ENCODE measurements around the gene MRPL4. TPM values are rescaled to one million over a fixed set of nuclear protein-coding genes. Genes with fewer than 3 reads are reported as not detected.

MRPL4 gene
- total RNA-seq, 1 donor from 2014 or later, result 135 TPM

GRCh38 chr19:10222201-10222890, 29.7 kb upstream of the MRPL4 start:
- intact Hi-C loops (cut with micrococcal nuclease), result no loop called here
- Mint-ChIP-seq H3K27ac (no peak overlapping the region), H3K4me1 (ENCODE audit: low read depth) (peaks cover 2% of the 10 kb centered on the region), H3K9me3 (no peaks in the 10 kb centered on the region), H3K4me3 (ENCODE audit: low read depth) (no peak overlapping the region), H3K27me3 (ENCODE audit: low read depth) (no peaks in the 10 kb centered on the region), H3K36me3 (ENCODE audit: low read depth) (peaks cover 7% of the 10 kb centered on the region)
- DNase-seq (ENCODE audit: low spot score), result no peak

- Mint-ChIP-seq H3K4me1 (ENCODE audit: low read depth) (peaks cover 2% of the 10 kb centered on the region), H3K27ac (no peak overlapping the region), H3K36me3 (ENCODE audit: low read depth) (peaks cover 7% of the 10 kb centered on the region), H3K4me3 (ENCODE audit: low read depth) (no peak overlapping the region), H3K9me3 (no peaks in the 10 kb centered on the region), H3K27me3 (ENCODE audit: low read depth) (no peaks in the 10 kb centered on the region)
- DNase-seq (ENCODE audit: low spot score), result no peak
- intact Hi-C loops (cut with micrococcal nuclease), result no loop called here
These were observed 28.4 kb upstream of the MRPL4 start for GRCh38 chr19:10223488-10224213.

GRCh38 chr19:10224337-10224736, 27.7 kb upstream of the MRPL4 start:
- Mint-ChIP-seq H3K36me3 (ENCODE audit: low read depth) (peaks cover 7% of the 10 kb centered on the region), H3K27ac (no peak overlapping the region), H3K9me3 (no peaks in the 10 kb centered on the region), H3K4me3 (ENCODE audit: low read depth) (no peak overlapping the region), H3K4me1 (ENCODE audit: low read depth) (peaks cover 2% of the 10 kb centered on the region), H3K27me3 (ENCODE audit: low read depth) (no peaks in the 10 kb centered on the region)
- no peak for DNase-seq (ENCODE audit: low spot score)
- intact Hi-C loops (cut with micrococcal nuclease), result no loop called here

- Mint-ChIP-seq H3K27me3 (ENCODE audit: low read depth) (no peaks in the 10 kb centered on the region), H3K36me3 (ENCODE audit: low read depth) (peaks cover 7% of the 10 kb centered on the region), H3K4me1 (ENCODE audit: low read depth) (peaks cover 7% of the 10 kb centered on the region), H3K27ac (no peak overlapping the region), H3K4me3 (ENCODE audit: low read depth) (no peak overlapping the region), H3K9me3 (no peaks in the 10 kb centered on the region)
- DNase-seq (ENCODE audit: low spot score), result no peak
- intact Hi-C loops (cut with micrococcal nuclease), result no loop called here
These were observed 26.0 kb upstream of the MRPL4 start for GRCh38 chr19:10226021-10226375.

- no peak for DNase-seq (ENCODE audit: low spot score)
- H3K27ac Mint-ChIP-seq, result no peak overlapping the region
- no peaks in the 10 kb centered on the region for H3K9me3 Mint-ChIP-seq
- H3K27me3 Mint-ChIP-seq (ENCODE audit: low read depth), result no peaks in the 10 kb centered on the region
- H3K36me3 Mint-ChIP-seq (ENCODE audit: low read depth), result peaks cover 7% of the 10 kb centered on the region
- intact Hi-C loops (cut with micrococcal nuclease), result no loop called here
- no peak overlapping the region for H3K4me3 Mint-ChIP-seq (ENCODE audit: low read depth)
- H3K4me1 Mint-ChIP-seq (ENCODE audit: low read depth), result peaks cover 7% of the 10 kb centered on the region
These were observed 25.5 kb upstream of the MRPL4 start for GRCh38 chr19:10226376-10227025.

- Mint-ChIP-seq H3K9me3 (no peaks in the 10 kb centered on the region), H3K27me3 (ENCODE audit: low read depth) (no peaks in the 10 kb centered on the region), H3K4me3 (ENCODE audit: low read depth) (no peak overlapping the region), H3K27ac (no peak overlapping the region), H3K4me1 (ENCODE audit: low read depth) (peaks cover 8% of the 10 kb centered on the region), H3K36me3 (ENCODE audit: low read depth) (peaks cover 7% of the 10 kb centered on the region)
- no peak for DNase-seq (ENCODE audit: low spot score)
- intact Hi-C loops (cut with micrococcal nuclease), result no loop called here
These were observed 24.7 kb upstream of the MRPL4 start for GRCh38 chr19:10227026-10227971.

GRCh38 chr19:10228393-10228792, 23.6 kb upstream of the MRPL4 start:
- intact Hi-C loops (cut with micrococcal nuclease), result no loop called here
- Mint-ChIP-seq H3K4me1 (ENCODE audit: low read depth) (peaks cover 8% of the 10 kb centered on the region), H3K27me3 (ENCODE audit: low read depth) (no peaks in the 10 kb centered on the region), H3K36me3 (ENCODE audit: low read depth) (peaks cover 3% of the 10 kb centered on the region), H3K4me3 (ENCODE audit: low read depth) (no peak overlapping the region), H3K9me3 (no peaks in the 10 kb centered on the region), H3K27ac (no peak overlapping the region)
- DNase-seq (ENCODE audit: low spot score), result no peak

- Mint-ChIP-seq H3K36me3 (ENCODE audit: low read depth) (peaks cover 3% of the 10 kb centered on the region), H3K27me3 (ENCODE audit: low read depth) (no peaks in the 10 kb centered on the region), H3K4me3 (ENCODE audit: low read depth) (peak overlapping the region; percentile 47), H3K27ac (peak overlapping the region; percentile 39), H3K4me1 (ENCODE audit: low read depth) (peaks cover 8% of the 10 kb centered on the region), H3K9me3 (no peaks in the 10 kb centered on the region)
- no peak for DNase-seq (ENCODE audit: low spot score)
- intact Hi-C loops (cut with micrococcal nuclease), result loop anchor here (1.0 kb wide), 1 partner anchor 21 kb away; no protein-coding TSS in a partner anchor
These were observed 23.1 kb upstream of the MRPL4 start for GRCh38 chr19:10228920-10229319.

- peak; percentile 31 for DNase-seq (ENCODE audit: low spot score)
- Mint-ChIP-seq H3K9me3 (no peaks in the 10 kb centered on the region), H3K27ac (peak overlapping the region; percentile 61), H3K4me1 (ENCODE audit: low read depth) (peaks cover 13% of the 10 kb centered on the region), H3K27me3 (ENCODE audit: low read depth) (no peaks in the 10 kb centered on the region), H3K36me3 (ENCODE audit: low read depth) (no peaks in the 10 kb centered on the region), H3K4me3 (ENCODE audit: low read depth) (peak overlapping the region; percentile 83)
- intact Hi-C loops (cut with micrococcal nuclease), result loop anchor here (2.0 kb wide), 1 partner anchor 36 kb away; the partner anchor contains the start of gene DNMT1
These were observed 21.7 kb upstream of the MRPL4 start for GRCh38 chr19:10230173-10230860.

GRCh38 chr19:10230861-10231611, 21.0 kb upstream of the MRPL4 start, which contains the start of gene S1PR2:
TSS of gene S1PR2 (minus strand) at chr19:10231331. CDS start at chr19:10224905, 6,426 bp downstream.
- peak within 1 kb of the TSS; percentile 62 for H3K27ac Mint-ChIP-seq
- no peaks in the 10 kb centered on the region for H3K36me3 Mint-ChIP-seq (ENCODE audit: low read depth)
- H3K4me3 Mint-ChIP-seq (ENCODE audit: low read depth), result peak within 1 kb of the TSS; percentile 83
- no peaks in the 10 kb centered on the region for H3K27me3 Mint-ChIP-seq (ENCODE audit: low read depth)
- H3K9me3 Mint-ChIP-seq, result no peaks in the 10 kb centered on the region
- intact Hi-C loops (cut with micrococcal nuclease), result loop anchor here (2.0 kb wide), 1 partner anchor 36 kb away; the partner anchor contains the start of gene DNMT1
- peaks cover 16% of the 10 kb centered on the region for H3K4me1 Mint-ChIP-seq (ENCODE audit: low read depth)
- DNase-seq (ENCODE audit: low spot score), result peak; percentile 51

GRCh38 chr19:10231612-10232228, 20.3 kb upstream of the MRPL4 start:
- intact Hi-C loops (cut with micrococcal nuclease), result loop anchor here (2.0 kb wide), 1 partner anchor 37 kb away; the partner anchor contains the start of gene DNMT1
- Mint-ChIP-seq H3K4me3 (ENCODE audit: low read depth) (peak overlapping the region; percentile 73), H3K27me3 (ENCODE audit: low read depth) (no peaks in the 10 kb centered on the region), H3K27ac (peak overlapping the region; percentile 62), H3K9me3 (no peaks in the 10 kb centered on the region), H3K36me3 (ENCODE audit: low read depth) (no peaks in the 10 kb centered on the region), H3K4me1 (ENCODE audit: low read depth) (peaks cover 22% of the 10 kb centered on the region)
- no peak for DNase-seq (ENCODE audit: low spot score)
